ENCODE measurements around the gene ITGAX. TPM values are rescaled to one million over a fixed set of nuclear protein-coding genes. Genes with fewer than 3 reads are reported as not detected.

ITGAX gene
- total RNA-seq, 1 donor, result 0.36 TPM

- no peaks in the 10 kb centered on the region for H3K36me3 ChIP-seq (ENCODE audit: insufficient read depth, low read length)
- H3K4me2 ChIP-seq (ENCODE audit: insufficient read depth, low read length), result no peak overlapping the region
- no peak overlapping the region for H2AFZ ChIP-seq (ENCODE audit: low read length)
- H3K79me2 ChIP-seq (ENCODE audit: insufficient read depth, low read length), result no peaks in the 10 kb centered on the region
- no peaks in the 10 kb centered on the region for H4K20me1 ChIP-seq (ENCODE audit: insufficient read depth, low read length)
- H3K4me1 ChIP-seq (ENCODE audit: insufficient read depth, low read length), result no peaks in the 10 kb centered on the region
- DNase-seq (ENCODE audit: insufficient read length, low spot score, missing footprints), result no peak
- TF ChIP-seq, protein P1, sequence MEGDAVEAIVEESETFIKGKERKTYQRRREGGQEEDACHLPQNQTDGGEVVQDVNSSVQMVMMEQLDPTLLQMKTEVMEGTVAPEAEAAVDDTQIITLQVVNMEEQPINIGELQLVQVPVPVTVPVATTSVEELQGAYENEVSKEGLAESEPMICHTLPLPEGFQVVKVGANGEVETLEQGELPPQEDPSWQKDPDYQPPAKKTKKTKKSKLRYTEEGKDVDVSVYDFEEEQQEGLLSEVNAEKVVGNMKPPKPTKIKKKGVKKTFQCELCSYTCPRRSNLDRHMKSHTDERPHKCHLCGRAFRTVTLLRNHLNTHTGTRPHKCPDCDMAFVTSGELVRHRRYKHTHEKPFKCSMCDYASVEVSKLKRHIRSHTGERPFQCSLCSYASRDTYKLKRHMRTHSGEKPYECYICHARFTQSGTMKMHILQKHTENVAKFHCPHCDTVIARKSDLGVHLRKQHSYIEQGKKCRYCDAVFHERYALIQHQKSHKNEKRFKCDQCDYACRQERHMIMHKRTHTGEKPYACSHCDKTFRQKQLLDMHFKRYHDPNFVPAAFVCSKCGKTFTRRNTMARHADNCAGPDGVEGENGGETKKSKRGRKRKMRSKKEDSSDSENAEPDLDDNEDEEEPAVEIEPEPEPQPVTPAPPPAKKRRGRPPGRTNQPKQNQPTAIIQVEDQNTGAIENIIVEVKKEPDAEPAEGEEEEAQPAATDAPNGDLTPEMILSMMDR (IDR thresholded peaks at IDR 0.05; ENCODE audit: extremely low read depth, low read depth, low read length), result no peak
- H3K27ac ChIP-seq (ENCODE audit: low read depth, low read length), result no peak overlapping the region
- no peak overlapping the region for H3K4me3 ChIP-seq (ENCODE audit: insufficient read depth, low read length)
- H3K9me3 ChIP-seq (ENCODE audit: low read depth, low read length), result peaks cover 3% of the 10 kb centered on the region
- H3K27me3 ChIP-seq (ENCODE audit: insufficient read depth, low read length), result peaks cover 4% of the 10 kb centered on the region
Measured at GRCh38 chr16:31323959-31324629, 30.9 kb upstream of the ITGAX start.

DNA sequence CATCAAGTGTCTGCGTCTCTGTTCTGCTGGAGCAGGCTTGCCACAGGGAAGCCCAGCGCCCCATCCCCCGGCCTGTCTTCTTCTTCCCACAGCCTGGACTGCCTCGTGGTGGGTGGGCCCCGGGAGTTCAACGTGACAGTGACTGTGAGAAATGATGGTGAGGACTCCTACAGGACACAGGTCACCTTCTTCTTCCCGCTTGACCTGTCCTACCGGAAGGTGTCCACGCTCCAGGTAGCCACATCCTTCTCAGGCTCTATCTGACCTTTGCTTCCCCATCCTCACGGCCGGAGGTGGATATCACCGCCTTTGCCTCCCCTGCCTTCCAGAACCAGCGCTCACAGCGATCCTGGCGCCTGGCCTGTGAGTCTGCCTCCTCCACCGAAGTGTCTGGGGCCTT is 29.8 kb upstream of the ITGAX start:
- Histone ChIP-seq H3K27ac (ENCODE audit: low read depth, low read length) (no peak overlapping the region), H3K4me1 (ENCODE audit: insufficient read depth, low read length) (no peaks in the 10 kb centered on the region), H3K4me3 (ENCODE audit: insufficient read depth, low read length) (no peak overlapping the region), H3K9me3 (ENCODE audit: low read depth, low read length) (peaks cover 3% of the 10 kb centered on the region), H3K27me3 (ENCODE audit: insufficient read depth, low read length) (peaks cover 15% of the 10 kb centered on the region), H3K79me2 (ENCODE audit: insufficient read depth, low read length) (no peaks in the 10 kb centered on the region), H3K36me3 (ENCODE audit: insufficient read depth, low read length) (no peaks in the 10 kb centered on the region), H4K20me1 (ENCODE audit: insufficient read depth, low read length) (no peaks in the 10 kb centered on the region), H2AFZ (ENCODE audit: low read length) (no peak overlapping the region), H3K4me2 (ENCODE audit: insufficient read depth, low read length) (no peak overlapping the region)
- TF ChIP-seq, protein P1 (IDR thresholded peaks at IDR 0.05; ENCODE audit: extremely low read depth, low read depth, low read length), result no peak
- no peak for DNase-seq (ENCODE audit: insufficient read length, low spot score, missing footprints)

GRCh38 chr16:31327646-31328225 is 27.2 kb upstream of the ITGAX start:
- Histone ChIP-seq H3K4me3 (ENCODE audit: insufficient read depth, low read length) (no peak overlapping the region), H3K4me1 (ENCODE audit: insufficient read depth, low read length) (no peaks in the 10 kb centered on the region), H3K4me2 (ENCODE audit: insufficient read depth, low read length) (no peak overlapping the region), H3K36me3 (ENCODE audit: insufficient read depth, low read length) (no peaks in the 10 kb centered on the region), H2AFZ (ENCODE audit: low read length) (no peak overlapping the region), H4K20me1 (ENCODE audit: insufficient read depth, low read length) (no peaks in the 10 kb centered on the region), H3K79me2 (ENCODE audit: insufficient read depth, low read length) (no peaks in the 10 kb centered on the region), H3K27me3 (ENCODE audit: insufficient read depth, low read length) (peaks cover 35% of the 10 kb centered on the region), H3K27ac (ENCODE audit: low read depth, low read length) (no peak overlapping the region), H3K9me3 (ENCODE audit: low read depth, low read length) (no peaks in the 10 kb centered on the region)
- TF ChIP-seq, protein P1 (IDR thresholded peaks at IDR 0.05; ENCODE audit: extremely low read depth, low read depth, low read length), result no peak
- DNase-seq (ENCODE audit: insufficient read length, low spot score, missing footprints), result no peak

DNA sequence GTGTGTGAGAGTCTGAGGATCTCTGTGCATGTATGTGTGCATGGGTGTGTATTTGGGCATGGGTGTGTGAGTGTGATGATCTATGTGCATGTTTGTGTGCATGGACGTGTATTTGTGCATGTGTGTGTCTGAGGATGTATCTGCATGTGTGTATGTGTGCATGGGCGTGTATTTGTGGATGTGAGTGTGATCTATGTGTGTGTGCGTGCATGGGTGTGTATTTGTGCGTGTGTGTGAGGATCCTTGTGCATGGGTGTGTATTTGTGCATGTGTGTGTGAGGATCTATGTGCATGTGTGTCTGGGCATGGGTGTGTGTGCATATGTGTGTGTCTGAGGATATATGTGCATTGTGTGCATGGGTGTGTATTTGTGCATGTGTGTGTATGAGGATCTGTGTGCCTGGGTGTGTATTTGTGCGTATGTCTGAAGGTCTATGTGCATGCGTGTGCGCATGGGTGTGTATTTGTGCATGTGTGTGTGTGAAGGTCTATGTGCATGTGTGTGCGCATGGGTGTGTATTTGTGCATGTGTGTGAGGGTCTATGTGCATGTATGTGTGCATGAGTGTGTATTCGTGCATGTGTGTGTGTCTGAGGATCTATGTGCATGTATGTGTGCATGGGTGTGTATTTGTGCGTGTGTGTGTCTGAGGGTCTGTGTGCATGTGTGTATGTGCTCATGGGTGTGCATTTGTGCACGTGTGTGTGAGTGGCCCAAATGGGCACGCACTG is 26.5 kb upstream of the ITGAX start:
- Histone ChIP-seq H2AFZ (ENCODE audit: low read length) (no peak overlapping the region), H4K20me1 (ENCODE audit: insufficient read depth, low read length) (no peaks in the 10 kb centered on the region), H3K36me3 (ENCODE audit: insufficient read depth, low read length) (no peaks in the 10 kb centered on the region), H3K9me3 (ENCODE audit: low read depth, low read length) (no peaks in the 10 kb centered on the region), H3K4me2 (ENCODE audit: insufficient read depth, low read length) (no peak overlapping the region), H3K4me3 (ENCODE audit: insufficient read depth, low read length) (no peak overlapping the region), H3K4me1 (ENCODE audit: insufficient read depth, low read length) (no peaks in the 10 kb centered on the region), H3K27me3 (ENCODE audit: insufficient read depth, low read length) (peaks cover 37% of the 10 kb centered on the region), H3K79me2 (ENCODE audit: insufficient read depth, low read length) (no peaks in the 10 kb centered on the region), H3K27ac (ENCODE audit: low read depth, low read length) (no peak overlapping the region)
- no peak for DNase-seq (ENCODE audit: insufficient read length, low spot score, missing footprints)
- TF ChIP-seq, protein P1 (IDR thresholded peaks at IDR 0.05; ENCODE audit: extremely low read depth, low read depth, low read length), result no peak

Data from osteoblast (primary cell).